GM12864 (cell line): Measurements from ENCODE around the gene TNN.

Experiments used
- DNase-seq: peaks from one replicate; pipeline ENCODE4 v3.0.0-alpha.2; 2011; ENCODE audit warnings: low read depth
- H3K4me3 ChIP-seq: 2 replicates; pipeline ENCODE4 v1.5.1; 2011; ENCODE audit warnings: mild to moderate bottlenecking, low read depth, low read length, control low read depth
- CTCF ChIP-seq: IDR thresholded peaks from 2 replicates; pipeline ENCODE4 v1.5.1; 2011; ENCODE audit warnings: low read depth, mild to moderate bottlenecking, moderate library complexity, low read length, control low read depth, inconsistent platforms; ENCODE audit errors: missing control alignments

TNN gene

GRCh38 chr1:175126347-175126746 lies 58.7 kb downstream of the TNN start:
- no peak for TF ChIP-seq CTCF
- no peak overlapping the region for H3K4me3 ChIP-seq
- DNase-seq, result no peak

DNA sequence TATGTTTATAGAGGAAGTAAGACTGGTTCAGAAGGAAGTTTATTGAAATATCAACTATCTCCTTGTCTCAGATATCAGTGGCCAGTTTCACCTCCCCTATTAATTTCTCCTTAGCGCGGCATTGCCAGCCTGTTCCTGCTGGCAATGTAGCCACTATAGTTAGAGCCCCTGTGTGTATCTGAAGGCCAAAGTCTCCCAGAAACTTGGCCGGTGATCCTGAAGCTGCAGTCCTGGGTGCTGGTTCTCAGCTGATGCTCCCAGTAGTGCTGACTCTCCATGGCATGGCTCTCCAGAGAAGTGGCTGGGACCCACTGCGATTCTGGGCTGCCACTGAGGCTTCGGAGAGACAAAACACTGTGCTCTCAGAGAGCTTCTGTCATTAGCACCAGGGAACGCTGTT lies 59.9 kb downstream of the TNN start:
- DNase-seq, result no peak
- no peak for TF ChIP-seq CTCF
- no peak overlapping the region for H3K4me3 ChIP-seq

DNA sequence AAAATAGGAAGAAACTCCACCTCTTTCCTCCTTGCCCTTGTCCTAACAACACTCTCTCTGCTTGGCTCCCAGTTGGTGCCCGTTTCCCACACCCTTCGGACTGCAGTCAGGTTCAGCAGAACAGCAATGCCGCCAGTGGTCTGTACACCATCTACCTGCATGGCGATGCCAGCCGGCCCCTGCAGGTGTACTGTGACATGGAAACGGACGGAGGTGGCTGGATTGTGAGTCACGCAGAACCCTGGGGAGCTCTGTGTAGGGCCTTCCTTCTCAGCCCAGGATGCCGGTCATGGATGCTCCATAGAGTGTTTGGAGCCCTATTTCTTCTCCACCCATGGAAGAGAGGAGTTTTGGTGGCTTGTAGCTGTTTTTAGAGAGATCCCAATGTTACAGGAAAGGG lies 60.9 kb downstream of the TNN start:
- TF ChIP-seq CTCF, result no peak
- DNase-seq, result no peak
- H3K4me3 ChIP-seq, result no peak overlapping the region

DNA sequence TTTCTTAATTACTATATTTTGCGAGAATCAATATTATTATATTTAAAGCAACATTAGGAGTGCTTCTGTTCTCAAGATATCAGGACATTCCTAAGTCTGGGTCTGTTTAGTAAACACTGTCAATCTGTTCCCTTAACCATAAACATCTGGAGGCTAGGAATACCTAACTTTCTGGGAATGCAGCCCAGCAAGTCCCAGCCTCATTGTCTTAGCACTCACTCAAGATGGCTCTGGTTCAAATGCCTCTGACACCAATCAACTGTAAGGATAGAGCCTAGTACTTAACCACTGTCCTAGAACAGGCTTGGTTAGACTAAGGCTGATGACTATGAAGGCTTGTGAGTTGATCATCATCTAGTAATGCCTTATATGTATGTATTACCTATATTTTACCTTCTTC lies 61.5 kb downstream of the TNN start:
- no peak overlapping the region for H3K4me3 ChIP-seq
- TF ChIP-seq CTCF, result no peak
- DNase-seq, result no peak

DNA sequence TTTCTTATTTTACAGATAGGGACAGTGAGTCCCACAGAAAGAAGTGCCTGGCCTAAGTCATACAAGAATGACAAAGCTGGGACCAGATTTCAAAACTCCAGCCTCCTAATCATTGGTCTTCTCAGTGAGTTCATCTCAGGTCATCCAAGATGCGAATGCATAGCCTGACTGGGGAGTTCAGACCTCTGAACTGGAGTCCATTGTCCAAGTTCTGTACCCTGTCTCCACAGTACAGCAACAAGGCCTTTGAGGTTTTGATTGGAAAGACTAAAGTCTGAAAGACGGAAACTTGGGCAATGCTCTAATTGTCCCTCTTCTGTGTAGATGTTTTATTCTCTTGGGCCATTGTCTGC lies 62.0 kb downstream of the TNN start:
- no peak for TF ChIP-seq CTCF
- DNase-seq, result no peak
- H3K4me3 ChIP-seq, result no peak overlapping the region

DNA sequence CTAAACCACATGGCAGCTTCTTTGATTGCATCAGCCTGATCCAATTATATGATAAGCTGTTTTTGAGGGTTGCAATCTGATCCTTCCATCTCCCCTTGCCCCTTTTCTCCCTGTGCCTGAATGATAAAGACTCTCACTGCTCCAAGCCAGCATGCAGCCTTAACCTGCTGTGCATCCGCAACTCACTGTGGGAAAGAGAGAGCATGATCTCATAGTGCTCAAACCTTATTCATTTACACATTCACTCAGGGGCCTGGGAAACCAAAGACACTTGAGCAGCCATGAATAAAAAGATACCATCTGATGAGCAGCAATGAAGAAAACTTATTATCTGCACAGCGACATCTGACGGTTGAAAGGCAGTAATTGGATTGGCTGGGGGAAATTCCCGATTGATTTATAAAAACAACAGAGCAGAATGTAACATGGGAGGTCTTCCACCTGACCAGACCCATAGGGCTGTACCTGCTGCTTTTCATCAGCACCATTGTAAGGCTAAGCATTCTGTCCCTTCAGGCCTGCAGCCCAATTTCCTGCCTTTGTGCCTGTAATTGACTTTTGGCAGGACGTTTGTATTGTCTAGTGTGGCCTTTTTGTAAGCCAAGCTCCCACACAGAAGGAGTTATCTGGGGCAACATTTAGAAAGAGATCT lies 62.5 kb downstream of the TNN start:
- H3K4me3 ChIP-seq, result no peak overlapping the region
- no peak for TF ChIP-seq CTCF
- DNase-seq, result no peak

GRCh38 chr1:175130649-175131045 lies 63.0 kb downstream of the TNN start:
- peak; percentile 66 for DNase-seq
- TF ChIP-seq CTCF, result no peak
- no peak overlapping the region for H3K4me3 ChIP-seq
